NCI-H2227 (cell line): ENCODE results near the gene DYNC1H1.

Experiments
- DNase-seq: peaks from one replicate; lab custom pipeline; 2025; ENCODE audit not compliant: unreplicated experiment; lab: John Stamatoyannopoulos, UW

The DYNC1H1 gene

GRCh38 chr14:101991352-101991751, 27.0 kb downstream of the DYNC1H1 start:
- no peak for DNase-seq

- DNase-seq = no peak
Observed at GRCh38 chr14:101992708-101993107, 28.3 kb downstream of the DYNC1H1 start.

GRCh38 chr14:101997429-101998336, 33.3 kb downstream of the DYNC1H1 start:
- no peak for DNase-seq

- no peak for DNase-seq
Observed at GRCh38 chr14:102000902-102001301, 36.5 kb downstream of the DYNC1H1 start.

- no peak for DNase-seq
Observed at GRCh38 chr14:102005336-102005735, 41.0 kb downstream of the DYNC1H1 start.

GRCh38 chr14:102007916-102008418, 43.6 kb downstream of the DYNC1H1 start:
- DNase-seq = no peak

GRCh38 chr14:102008891-102009290, 44.5 kb downstream of the DYNC1H1 start:
- no peak for DNase-seq

- no peak for DNase-seq
Observed at GRCh38 chr14:102011631-102012030, 47.3 kb downstream of the DYNC1H1 start.

GRCh38 chr14:102012336-102012735, 48.0 kb downstream of the DYNC1H1 start:
- no peak for DNase-seq

- DNase-seq = no peak
Observed at GRCh38 chr14:102013669-102014200, 49.4 kb downstream of the DYNC1H1 start.

GRCh38 chr14:102015045-102015685, 50.8 kb downstream of the DYNC1H1 start:
- DNase-seq = no peak

GRCh38 chr14:102015771-102016170, 51.4 kb downstream of the DYNC1H1 start:
- no peak for DNase-seq

- DNase-seq = no peak
Observed at GRCh38 chr14:102016420-102017090, 52.2 kb downstream of the DYNC1H1 start.

- no peak for DNase-seq
Observed at GRCh38 chr14:102018251-102018650, 53.9 kb downstream of the DYNC1H1 start.

- no peak for DNase-seq
Observed at GRCh38 chr14:102019006-102019540, 54.7 kb downstream of the DYNC1H1 start.

- no peak for DNase-seq
Observed at GRCh38 chr14:102020058-102020971, 55.9 kb downstream of the DYNC1H1 start.

- no peak for DNase-seq
Observed at GRCh38 chr14:102026934-102027333, 62.6 kb downstream of the DYNC1H1 start.

GRCh38 chr14:102027951-102028350, 63.6 kb downstream of the DYNC1H1 start:
- no peak for DNase-seq

GRCh38 chr14:102028733-102029132, 64.4 kb downstream of the DYNC1H1 start:
- no peak for DNase-seq

GRCh38 chr14:102029956-102030355, 65.6 kb downstream of the DYNC1H1 start:
- DNase-seq = peak; percentile 49
